KBM-7 (cell line): ENCODE results near the gene FLNA.

Experiments used
- DNase-seq: peaks from one replicate; pipeline ENCODE4 v3.0.0-alpha.2; 2015
- in situ Hi-C: fragments of 300-500 bp; cut with MboI; formaldehyde crosslinking; loops from 2 replicates; pipeline ENCODE4 v1.14.3; 2020; ENCODE audit warnings: low sequenced_read_pairs, low pct_unique_long_range_greater_than_20kb, mixed read lengths

Gene FLNA

DNA sequence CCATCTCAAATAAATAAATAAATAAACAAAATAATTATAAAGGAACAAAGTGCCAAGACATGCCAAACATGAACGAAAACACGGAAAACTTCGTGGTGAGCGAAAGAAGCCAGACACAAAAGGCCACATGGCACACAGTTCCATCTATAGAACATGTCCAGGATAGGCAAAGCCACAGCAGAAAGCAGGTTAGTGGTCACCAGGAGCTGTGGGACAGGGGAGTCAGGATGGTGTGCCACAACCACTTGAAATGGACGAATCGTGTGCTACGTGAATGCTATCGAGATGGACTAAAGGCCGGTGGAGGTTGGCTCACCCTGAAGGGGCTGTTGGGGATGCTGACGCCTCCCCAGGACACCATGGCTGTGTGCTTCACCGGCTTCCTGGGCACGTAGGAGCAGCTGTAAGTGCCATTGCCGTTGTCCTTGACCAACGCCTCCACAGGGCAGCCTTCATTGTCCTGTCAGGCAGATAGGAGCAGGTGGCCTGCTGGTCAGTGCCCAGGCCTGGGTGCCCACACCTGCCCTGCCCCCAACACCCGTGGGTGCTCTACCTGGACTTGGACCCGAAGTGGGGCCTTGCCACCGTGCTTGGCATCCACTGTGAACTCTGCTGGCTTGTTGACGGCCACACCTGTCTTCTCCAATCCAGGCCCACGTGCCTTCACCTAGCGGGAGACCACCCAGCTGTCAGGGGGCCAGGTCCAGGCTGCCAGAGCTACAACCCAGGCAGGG is 10.6 kb downstream of the FLNA start:
- in situ Hi-C loops: no loop called here
- DNase-seq: no peak

DNA sequence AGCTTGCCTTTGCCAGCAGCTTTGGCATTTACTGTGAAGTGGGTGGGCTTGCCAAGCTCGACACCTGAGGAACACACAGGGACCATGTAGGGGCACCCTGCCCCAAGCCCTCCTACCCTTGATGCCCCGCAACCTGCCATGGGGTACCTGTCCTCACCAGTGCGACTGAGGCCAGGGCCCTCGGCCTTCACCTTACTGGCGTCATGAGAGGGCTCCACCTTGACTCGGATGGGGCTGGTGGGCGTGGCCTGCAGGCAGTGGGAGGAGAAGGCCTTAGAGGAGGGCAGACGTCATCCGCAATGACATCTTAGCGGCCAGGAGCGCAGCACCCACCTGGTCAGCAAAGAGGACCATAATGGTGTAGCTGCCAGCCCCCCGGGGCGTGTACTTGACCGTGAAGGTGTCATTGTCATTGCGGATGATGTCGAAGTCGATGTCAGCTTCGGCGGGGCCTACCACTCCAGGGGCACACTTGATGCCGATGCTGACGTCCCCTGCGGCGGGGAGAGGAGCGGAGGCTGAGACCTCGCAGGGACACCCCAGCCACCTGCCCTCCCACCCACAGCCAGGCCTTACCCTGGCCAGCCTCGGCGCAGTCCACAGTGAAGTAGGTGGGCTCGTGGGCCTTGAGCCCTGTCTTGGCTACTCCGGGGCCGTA is 12.2 kb downstream of the FLNA start:
- no peak for DNase-seq
- in situ Hi-C loops: no loop called here

DNA sequence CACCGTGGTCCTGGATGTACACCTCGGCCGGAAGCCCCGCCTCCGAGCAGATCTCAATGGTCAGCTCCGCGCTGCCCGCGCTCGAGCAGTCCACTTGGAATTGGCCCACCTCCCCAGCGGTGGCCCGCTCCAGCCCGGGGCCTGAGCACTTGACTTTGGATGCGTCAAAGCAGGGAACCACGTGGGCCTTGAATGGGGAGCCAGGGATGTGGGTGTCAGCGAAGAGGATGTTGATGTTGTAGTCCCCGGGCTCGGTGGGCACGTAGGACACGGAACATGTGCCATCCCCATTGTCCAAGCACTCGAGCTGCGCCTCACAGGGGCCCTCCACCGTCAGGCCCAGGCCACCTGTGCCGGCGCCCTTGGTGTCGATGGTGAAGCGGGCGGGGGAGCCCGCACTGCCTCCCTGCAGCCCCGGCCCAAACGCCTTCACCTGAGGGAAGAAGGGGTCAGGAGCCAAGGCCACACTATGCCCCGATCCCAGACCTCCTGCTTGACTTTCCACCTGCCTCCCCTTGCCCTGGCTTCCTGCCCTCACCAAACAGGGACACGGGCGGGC is 14.2 kb downstream of the FLNA start:
- DNase-seq: no peak
- in situ Hi-C loops: no loop called here

GRCh38 chrX:154359362-154360154 is 14.9 kb downstream of the FLNA start:
- DNase-seq: no peak
- in situ Hi-C loops: no loop called here

- no peak for DNase-seq
- in situ Hi-C loops: no loop called here
Measured at GRCh38 chrX:154358829-154359228, 15.6 kb downstream of the FLNA start.

DNA sequence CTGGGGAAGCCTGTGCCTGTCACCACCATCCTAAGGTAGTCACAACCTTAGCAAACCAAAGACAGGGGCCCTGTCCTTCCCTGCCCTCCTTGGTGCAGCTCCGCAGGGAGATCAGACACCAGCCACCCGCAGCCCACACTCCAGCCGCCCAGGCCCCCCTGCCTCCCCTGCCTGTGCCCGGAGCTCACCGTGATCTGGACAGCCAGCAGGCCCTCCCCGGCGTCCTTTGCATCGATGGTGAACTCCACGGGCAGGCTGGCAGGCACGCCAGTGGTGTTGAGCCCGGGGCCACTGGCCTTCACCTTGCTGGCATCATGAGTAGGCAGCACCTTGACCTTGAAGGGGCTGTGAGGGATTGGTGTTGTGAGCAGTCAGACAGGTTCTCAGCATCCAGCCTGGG is 16.4 kb downstream of the FLNA start:
- no peak for DNase-seq
- in situ Hi-C loops: no loop called here

GRCh38 chrX:154357205-154357604 is 17.2 kb downstream of the FLNA start:
- in situ Hi-C loops: no loop called here
- no peak for DNase-seq

GRCh38 chrX:154356596-154356995 is 17.8 kb downstream of the FLNA start:
- in situ Hi-C loops: no loop called here
- DNase-seq: no peak

- in situ Hi-C loops: no loop called here
- no peak for DNase-seq
Measured at GRCh38 chrX:154355776-154356140, 18.7 kb downstream of the FLNA start.

DNA sequence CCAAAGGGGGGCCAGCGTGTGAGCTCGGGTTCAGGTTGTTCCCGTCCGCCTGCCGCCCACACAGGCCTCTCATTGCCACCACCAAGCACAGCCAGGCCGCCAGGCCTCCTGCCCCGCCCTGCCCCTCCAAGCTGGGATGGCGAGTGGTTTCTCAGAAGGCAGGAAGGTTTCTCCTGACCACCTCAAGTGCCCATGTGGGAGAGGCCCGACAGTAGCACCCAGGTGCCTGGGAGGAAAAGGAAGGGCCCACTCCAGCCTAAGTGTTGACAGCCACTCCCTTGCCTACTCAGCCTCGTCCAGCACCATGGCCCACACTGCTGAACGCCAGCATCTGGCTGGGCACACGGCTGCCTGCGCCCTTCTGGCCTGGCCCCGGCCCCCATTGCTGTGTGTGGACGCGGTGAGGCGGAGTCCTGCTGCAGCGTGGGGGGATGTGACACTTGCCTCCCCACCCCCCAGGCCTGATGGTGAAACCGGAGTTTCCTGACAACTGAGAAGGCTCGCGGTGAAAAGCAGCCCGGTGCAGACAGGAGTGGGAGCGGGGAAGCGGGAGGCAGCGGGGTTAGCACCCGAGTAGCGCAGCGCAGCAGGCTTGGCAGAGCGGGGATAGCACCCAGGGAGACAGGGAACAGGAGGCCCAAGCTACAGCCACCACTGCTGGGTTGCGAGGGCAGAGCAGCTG is 19.2 kb downstream of the FLNA start:
- in situ Hi-C loops: no loop called here
- DNase-seq: no peak

GRCh38 chrX:154354516-154354915 is 19.9 kb downstream of the FLNA start:
- DNase-seq: no peak
- in situ Hi-C loops: no loop called here

DNA sequence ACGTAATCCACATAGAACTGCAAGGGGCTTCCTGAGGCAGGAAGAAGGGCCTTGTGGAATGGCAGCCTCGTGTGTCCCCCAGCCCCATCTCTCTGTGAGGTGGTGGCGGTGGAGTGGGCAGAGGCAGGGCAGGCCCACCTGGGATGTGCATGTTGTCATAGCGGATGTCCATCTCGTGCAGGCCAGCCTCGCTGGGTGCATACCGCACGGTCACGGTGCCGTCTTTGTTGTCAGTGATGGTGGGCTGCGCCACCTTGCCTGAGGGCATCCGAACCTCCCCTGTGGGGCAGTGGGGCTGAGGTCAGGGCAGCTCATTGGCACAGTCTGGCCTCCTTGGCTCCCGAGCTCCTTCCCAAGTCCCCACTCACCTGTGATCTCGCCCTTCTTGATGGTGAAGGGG is 20.4 kb downstream of the FLNA start:
- DNase-seq: no peak
- in situ Hi-C loops: no loop called here

DNA sequence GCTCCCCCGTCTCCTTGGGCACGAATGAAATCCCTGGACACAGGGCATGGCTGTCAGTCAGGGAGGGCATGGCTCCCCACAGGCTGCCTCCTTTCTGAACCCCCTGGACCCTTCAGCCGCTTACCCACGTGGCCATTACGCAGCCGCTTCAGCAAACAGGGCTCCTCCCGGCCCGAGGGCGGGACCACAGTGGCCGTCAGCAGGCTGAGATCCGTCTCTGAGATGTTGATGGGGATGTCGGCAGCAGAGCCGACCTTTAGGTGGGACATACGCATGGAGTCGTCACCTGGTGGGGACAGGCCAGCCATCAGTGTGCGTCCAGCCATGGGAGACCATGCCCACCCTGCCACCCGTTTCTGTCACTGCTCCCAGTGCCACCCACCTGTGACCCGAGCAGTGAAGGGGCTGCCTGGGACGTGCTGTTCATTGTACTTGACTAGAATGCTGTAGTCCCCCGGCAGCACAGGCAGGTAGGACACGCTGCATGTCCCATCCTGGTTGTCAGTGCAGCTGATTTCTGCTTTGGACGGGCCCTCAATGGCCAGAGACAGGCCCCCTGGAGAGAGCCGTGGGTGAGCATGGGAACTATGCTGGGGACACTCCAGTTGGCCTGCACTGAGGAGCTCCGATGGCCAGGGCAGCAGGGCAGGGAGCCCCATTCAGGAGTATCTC is 21.1 kb downstream of the FLNA start:
- DNase-seq: no peak
- in situ Hi-C loops: no loop called here

- no peak for DNase-seq
- in situ Hi-C loops: no loop called here
Measured at GRCh38 chrX:154352466-154352865, 22.0 kb downstream of the FLNA start.

DNA sequence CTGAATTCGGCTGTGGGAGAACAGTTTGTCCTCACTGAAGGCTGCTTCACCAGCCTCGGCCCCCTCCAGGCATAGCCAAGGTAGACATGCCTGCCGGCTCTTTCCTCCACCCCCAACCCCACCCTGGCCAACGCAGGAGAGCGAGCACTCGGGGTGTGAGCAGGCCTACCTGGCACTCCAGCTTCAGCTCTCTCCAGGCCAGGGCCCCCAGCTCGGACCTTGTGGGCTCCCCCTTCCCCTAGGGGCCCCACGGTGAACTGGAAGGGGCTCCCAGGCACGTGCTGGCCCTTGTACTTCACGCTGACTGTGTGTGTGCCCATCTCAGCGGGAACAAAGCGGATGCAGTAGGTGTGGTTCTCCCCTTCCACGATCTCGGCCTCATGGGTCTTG is 22.4 kb downstream of the FLNA start:
- no peak for DNase-seq
- in situ Hi-C loops: no loop called here

DNA sequence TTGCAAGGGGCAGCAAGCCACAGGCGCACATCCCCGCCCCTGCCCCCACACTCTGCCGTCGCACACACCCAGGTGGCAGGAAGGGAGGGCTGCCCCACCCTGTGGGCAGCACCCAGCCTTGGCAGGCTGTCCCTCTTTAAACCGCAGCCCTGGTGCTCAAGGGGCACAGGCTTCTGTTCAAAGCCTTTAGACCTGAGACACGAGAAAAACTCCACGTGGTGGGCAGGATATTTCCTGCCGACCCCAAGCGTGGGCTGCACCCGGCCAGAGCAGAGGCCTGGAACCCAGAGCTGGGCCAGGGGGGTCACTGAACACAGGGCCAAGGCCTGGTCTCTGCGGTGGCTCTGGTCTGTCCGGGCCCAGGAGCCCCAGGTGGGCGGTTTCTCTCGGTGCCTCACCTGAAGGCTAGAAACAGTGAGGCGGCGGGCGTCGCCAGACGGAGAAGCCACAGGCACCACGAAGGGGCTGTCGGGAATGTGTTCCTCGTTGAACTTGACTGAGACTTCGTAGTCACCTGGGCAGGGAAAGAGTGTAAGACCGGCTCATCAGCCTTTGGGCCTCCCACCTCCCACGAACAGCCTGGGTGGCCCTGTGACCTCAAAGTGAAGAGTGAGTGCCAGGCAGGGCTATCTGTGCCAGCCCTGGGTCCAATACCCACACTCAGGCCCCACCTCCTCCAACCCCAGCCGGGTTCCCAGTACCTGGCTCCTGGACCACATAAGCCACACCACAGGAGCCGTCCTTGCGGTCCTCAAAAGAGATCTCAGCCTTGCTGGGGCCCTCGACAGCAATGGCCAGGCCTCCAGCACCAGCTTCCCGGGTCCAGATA is 23.0 kb downstream of the FLNA start:
- in situ Hi-C loops: no loop called here
- no peak for DNase-seq

DNA sequence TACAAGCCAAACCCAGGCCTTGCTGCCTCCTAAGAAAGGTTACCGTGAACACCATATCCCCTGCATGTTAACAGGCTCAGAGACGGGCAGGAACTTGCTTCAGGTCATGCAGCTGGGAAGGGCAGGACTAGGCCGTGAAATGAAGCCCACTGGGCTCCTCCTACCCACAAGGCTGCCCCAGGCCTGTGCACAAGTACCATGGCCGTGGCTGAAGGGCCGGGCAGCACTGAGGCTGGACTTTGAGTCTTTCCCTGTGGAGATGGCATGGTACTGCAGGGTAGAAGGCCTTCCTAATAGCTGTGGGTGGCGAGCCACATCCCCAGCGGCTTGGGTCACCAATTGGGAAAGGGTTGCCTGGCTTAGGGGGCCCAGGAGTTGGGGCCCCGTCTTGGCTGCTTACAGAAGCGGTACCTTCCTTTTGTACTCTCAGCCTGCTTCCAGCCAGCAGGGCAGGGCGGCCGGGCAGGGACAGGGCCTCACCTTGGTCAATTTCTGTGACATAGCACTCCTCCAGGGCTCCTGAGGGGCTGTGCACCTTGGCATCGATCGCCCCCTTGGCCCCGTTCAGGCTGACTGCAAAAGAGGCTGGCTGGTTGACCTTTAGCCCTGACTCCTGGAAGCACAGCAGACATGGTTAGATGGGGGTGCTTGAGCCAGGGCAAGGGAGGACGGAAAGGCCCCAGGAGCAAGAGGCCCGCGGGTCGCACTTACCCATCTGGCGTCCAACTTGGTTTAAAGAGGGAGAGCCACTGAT is 23.8 kb downstream of the FLNA start:
- DNase-seq: no peak
- in situ Hi-C loops: no loop called here

GRCh38 chrX:154349979-154350378 is 24.5 kb downstream of the FLNA start:
- no peak for DNase-seq
- in situ Hi-C loops: no loop called here
